Vagina (tissue), 2 donors: ENCODE measurements around the gene THRAP3.
"Not testable (repeated sequence)": the region's sequence is repeated elsewhere in the genome, so short reads cannot be mapped to it uniquely, and the experiment has no call there.

Experiments used
- CTCF ChIP-seq, 3 experiments: fragments of 450-650 bp in 2 of 3; fragments of 200-600 bp in 1 of 3; sonication (generic) in 1 of 3; IDR thresholded peaks; one replicate each; pipeline ENCODE4 v1.5.1; 2017 to 2019; ENCODE audit warnings: antibody characterized with exemption in 3 of 3, mild to moderate bottlenecking in 2 of 3, moderate library complexity in 2 of 3
- POLR2AphosphoS5 ChIP-seq, 2 donors: sonication (generic); formaldehyde crosslinking; IDR thresholded peaks; one replicate each; pipeline ENCODE4 v1.9.0; 2017; ENCODE audit warnings: antibody characterized with exemption in 2 of 2, mild to moderate bottlenecking in 2 of 2, low read depth in 1 of 2; ENCODE audit not compliant: insufficient read depth in 1 of 2

DNA sequence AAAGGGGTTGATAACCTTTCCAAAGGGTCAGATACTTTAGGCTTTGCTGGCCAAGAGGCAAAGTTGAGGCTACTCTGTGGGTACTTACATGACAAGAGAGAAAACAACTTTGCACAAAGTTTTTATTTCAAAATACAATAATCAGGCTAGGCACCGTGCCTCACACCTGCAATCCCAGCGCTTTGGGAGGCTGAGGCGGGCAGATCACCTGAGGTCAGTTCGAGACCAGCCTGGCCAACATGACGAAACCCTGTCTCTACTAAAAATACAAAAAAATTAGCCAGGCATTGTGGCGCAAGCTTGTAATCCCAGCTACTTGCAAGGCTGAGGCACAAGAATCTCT, 28.2 kb downstream of the THRAP3 start:
- TF ChIP-seq CTCF (IDR thresholded peaks at IDR 0.05); POLR2AphosphoS5 (IDR thresholded peaks at IDR 0.05; ENCODE audit: insufficient read depth in 1 of 2, low read depth in 1 of 2): not testable (repeated sequence)
